ENCODE measurements around the gene FCN1. TPM values are rescaled to one million over a fixed set of nuclear protein-coding genes. Genes with fewer than 3 reads are reported as not detected.

Gene FCN1
- total and polyA plus RNA-seq, 9 of the 15 experiments (the other 6 are each of a cell fraction or from before 2014, with no cell fraction given), result not detected

DNA sequence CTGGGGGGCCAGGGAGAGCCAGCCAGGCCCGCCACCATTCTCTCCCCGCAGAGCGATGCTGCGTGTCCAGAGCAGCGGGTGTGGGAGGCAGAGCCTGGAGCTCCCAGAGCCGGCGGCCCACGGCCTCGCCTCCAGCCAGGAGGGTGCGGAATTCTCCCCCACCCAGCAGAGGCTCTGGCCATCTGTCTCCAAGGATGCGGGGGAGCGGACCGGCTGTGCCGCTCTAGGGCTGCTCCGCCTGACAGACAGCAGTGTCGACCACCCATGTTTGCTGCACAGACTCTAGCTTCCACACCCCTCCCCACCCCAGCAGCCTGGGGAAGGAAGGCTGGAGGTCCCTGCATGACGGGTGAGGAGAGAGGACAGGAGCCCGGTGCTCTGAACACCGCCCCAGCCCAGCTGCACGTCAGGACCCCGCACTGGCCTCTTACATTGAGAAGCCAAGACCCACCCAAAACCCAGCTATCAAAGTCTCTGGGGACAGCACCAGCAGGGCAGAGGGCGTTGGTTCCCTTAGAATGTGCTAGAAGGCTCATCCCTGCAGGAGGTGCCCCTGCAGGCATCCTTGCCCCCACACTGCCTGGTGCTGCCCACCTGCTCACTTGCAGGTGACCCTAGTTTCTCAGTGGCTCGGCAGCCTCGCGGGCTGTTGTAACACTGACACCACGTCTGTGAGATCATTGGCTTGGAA lies 29.7 kb upstream of the FCN1 start (continued):
- TF ChIP-seq ZNF134 (CRISPR knock-in tag; conservative IDR thresholded peaks at IDR 0.05) (no peak), NR3C1 (CRISPR knock-in tag; IDR thresholded peaks at IDR 0.05) (no peak), ILF3 (IDR thresholded peaks at IDR 0.05; ENCODE audit: borderline replicate concordance) (no peak), EP400 (IDR thresholded peaks at IDR 0.05) (no peak), LCOR (CRISPR knock-in tag; IDR thresholded peaks at IDR 0.05) (no peak), NR4A1 (CRISPR knock-in tag; IDR thresholded peaks at IDR 0.05) (no peak), NR4A1 (tag; IDR thresholded peaks at IDR 0.05) (no peak), NCOA2 (IDR thresholded peaks at IDR 0.05; ENCODE audit: partially characterized antibody in 2 of 2) (no peak), HNRNPH1 (optimal IDR thresholded peaks at IDR 0.05; ENCODE audit: low read depth, low read length) (no peak), SMAD3 (CRISPR knock-in tag; conservative IDR thresholded peaks at IDR 0.05) (no peak)
- TF ChIP-seq, protein P1, sequence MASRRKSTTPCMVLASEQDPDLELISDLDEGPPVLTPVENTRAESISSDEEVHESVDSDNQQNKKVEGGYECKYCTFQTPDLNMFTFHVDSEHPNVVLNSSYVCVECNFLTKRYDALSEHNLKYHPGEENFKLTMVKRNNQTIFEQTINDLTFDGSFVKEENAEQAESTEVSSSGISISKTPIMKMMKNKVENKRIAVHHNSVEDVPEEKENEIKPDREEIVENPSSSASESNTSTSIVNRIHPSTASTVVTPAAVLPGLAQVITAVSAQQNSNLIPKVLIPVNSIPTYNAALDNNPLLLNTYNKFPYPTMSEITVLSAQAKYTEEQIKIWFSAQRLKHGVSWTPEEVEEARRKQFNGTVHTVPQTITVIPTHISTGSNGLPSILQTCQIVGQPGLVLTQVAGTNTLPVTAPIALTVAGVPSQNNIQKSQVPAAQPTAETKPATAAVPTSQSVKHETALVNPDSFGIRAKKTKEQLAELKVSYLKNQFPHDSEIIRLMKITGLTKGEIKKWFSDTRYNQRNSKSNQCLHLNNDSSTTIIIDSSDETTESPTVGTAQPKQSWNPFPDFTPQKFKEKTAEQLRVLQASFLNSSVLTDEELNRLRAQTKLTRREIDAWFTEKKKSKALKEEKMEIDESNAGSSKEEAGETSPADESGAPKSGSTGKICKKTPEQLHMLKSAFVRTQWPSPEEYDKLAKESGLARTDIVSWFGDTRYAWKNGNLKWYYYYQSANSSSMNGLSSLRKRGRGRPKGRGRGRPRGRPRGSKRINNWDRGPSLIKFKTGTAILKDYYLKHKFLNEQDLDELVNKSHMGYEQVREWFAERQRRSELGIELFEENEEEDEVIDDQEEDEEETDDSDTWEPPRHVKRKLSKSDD (conservative IDR thresholded peaks at IDR 0.05; ENCODE audit: low read length), result no peak
- TF ChIP-seq, protein P2, sequence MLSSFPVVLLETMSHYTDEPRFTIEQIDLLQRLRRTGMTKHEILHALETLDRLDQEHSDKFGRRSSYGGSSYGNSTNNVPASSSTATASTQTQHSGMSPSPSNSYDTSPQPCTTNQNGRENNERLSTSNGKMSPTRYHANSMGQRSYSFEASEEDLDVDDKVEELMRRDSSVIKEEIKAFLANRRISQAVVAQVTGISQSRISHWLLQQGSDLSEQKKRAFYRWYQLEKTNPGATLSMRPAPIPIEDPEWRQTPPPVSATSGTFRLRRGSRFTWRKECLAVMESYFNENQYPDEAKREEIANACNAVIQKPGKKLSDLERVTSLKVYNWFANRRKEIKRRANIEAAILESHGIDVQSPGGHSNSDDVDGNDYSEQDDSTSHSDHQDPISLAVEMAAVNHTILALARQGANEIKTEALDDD (IDR thresholded peaks at IDR 0.05), result no peak
